GM21576 (cell line): ENCODE data around the gene SLC15A2.
"Not testable (repeated sequence)": the region's sequence is repeated elsewhere in the genome, so short reads cannot be mapped to it uniquely, and the experiment has no call there.

Experiments
- ATAC-seq: cut with Tn5 transposase; IDR thresholded peaks from one replicate; pipeline ENCODE4 v1.9.1; 2021; ENCODE audit warnings: mild to moderate bottlenecking, moderate library complexity; ENCODE audit not compliant: unreplicated experiment

SLC15A2 gene

GRCh38 chr3:121924734-121925133, 30.5 kb downstream of the SLC15A2 start:
- ATAC-seq: no peak

GRCh38 chr3:121926380-121926779, 32.2 kb downstream of the SLC15A2 start:
- no peak for ATAC-seq

- not testable (repeated sequence) for ATAC-seq
Observed at GRCh38 chr3:121938141-121938855, 44.1 kb downstream of the SLC15A2 start.

- ATAC-seq: no peak
Observed at GRCh38 chr3:121941592-121941991, 47.4 kb downstream of the SLC15A2 start.

GRCh38 chr3:121942116-121942786, 48.0 kb downstream of the SLC15A2 start:
- ATAC-seq: no peak

GRCh38 chr3:121943431-121943830, 49.2 kb downstream of the SLC15A2 start:
- ATAC-seq: no peak

GRCh38 chr3:121948641-121949040, 54.4 kb downstream of the SLC15A2 start:
- no peak for ATAC-seq

- ATAC-seq: no peak
Observed at GRCh38 chr3:121951291-121951919, 57.2 kb downstream of the SLC15A2 start.

GRCh38 chr3:121956363-121956762, 62.2 kb downstream of the SLC15A2 start:
- ATAC-seq: no peak

- ATAC-seq: peak; percentile 70
Observed at GRCh38 chr3:121957674-121958415, 63.6 kb downstream of the SLC15A2 start.

- ATAC-seq: no peak
Observed at GRCh38 chr3:121958801-121959200, 64.6 kb downstream of the SLC15A2 start.

GRCh38 chr3:121961283-121961682, 67.1 kb downstream of the SLC15A2 start:
- ATAC-seq: no peak

GRCh38 chr3:121962443-121962842, 68.2 kb downstream of the SLC15A2 start:
- no peak for ATAC-seq

- no peak for ATAC-seq
Observed at GRCh38 chr3:121963608-121964007, 69.4 kb downstream of the SLC15A2 start.

GRCh38 chr3:121969631-121970030, 75.4 kb downstream of the SLC15A2 start:
- no peak for ATAC-seq

- no peak for ATAC-seq
Observed at GRCh38 chr3:121970047-121970446, 75.8 kb downstream of the SLC15A2 start.

GRCh38 chr3:121974601-121975111, 80.5 kb downstream of the SLC15A2 start:
- no peak for ATAC-seq

GRCh38 chr3:121975702-121976302, 81.6 kb downstream of the SLC15A2 start:
- ATAC-seq: no peak

GRCh38 chr3:121976727-121977126, 82.5 kb downstream of the SLC15A2 start:
- no peak for ATAC-seq

- ATAC-seq: no peak
Observed at GRCh38 chr3:121979246-121979645, 85.0 kb downstream of the SLC15A2 start.
